Measurements from ENCODE around the gene CLCNKA. TPM values are rescaled to one million over a fixed set of nuclear protein-coding genes. Genes with fewer than 3 reads are reported as not detected.

CLCNKA gene
- total RNA-seq, 1 experiment from 2014 or later, result not detected

DNA sequence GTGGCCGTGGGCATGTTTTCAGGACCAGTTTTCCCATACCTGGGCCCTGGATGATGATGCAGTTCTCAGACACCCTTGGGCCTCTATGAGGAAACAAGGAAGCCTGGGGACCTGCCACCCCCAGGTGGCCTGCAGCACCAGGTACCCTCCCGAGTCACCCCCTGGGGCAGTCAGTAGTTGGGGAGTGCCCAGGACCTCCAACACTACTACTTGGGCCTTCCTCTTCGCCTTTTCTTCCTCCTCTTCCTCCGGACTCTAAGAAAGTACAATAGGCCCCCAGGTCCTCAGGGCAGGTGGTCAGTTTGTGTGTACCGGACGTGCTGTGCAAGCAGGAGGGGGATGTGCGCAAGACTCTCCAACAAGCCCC, 29.7 kb upstream of the CLCNKA start:
- ChIA-PET CTCF (no interaction called here), POLR2A (no interaction called here)
- Mint-ChIP-seq H3K27ac (ENCODE audit: unreplicated experiment) (no peak overlapping the region), H3K4me1 (ENCODE audit: low read depth, unreplicated experiment) (no peaks in the 10 kb centered on the region), H3K9me3 (ENCODE audit: unreplicated experiment) (no peaks in the 10 kb centered on the region), H3K36me3 (ENCODE audit: insufficient read depth, unreplicated experiment) (no peaks in the 10 kb centered on the region), H3K27me3 (ENCODE audit: insufficient read depth, unreplicated experiment) (no peaks in the 10 kb centered on the region), H3K4me3 (ENCODE audit: unreplicated experiment) (no peak overlapping the region)
- BruUV-seq (replicated peaks), result no TSS peak
- intact Hi-C loops (cut with micrococcal nuclease; ENCODE audit: unreplicated experiment), result no loop called here
- Histone ChIP-seq H3K4me3 (ENCODE audit: low read depth, low read length) (no peak overlapping the region), H3K4me1 (no peaks in the 10 kb centered on the region), H3K27me3 (replicated peaks; ENCODE audit: control insufficient read depth, insufficient read depth, low read length) (no peaks in the 10 kb centered on the region), H3K36me3 (ENCODE audit: control insufficient read depth, insufficient read depth, low read length) (no peaks in the 10 kb centered on the region), H3K9me3 (no peaks in the 10 kb centered on the region)
- TF ChIP-seq, protein P1, sequence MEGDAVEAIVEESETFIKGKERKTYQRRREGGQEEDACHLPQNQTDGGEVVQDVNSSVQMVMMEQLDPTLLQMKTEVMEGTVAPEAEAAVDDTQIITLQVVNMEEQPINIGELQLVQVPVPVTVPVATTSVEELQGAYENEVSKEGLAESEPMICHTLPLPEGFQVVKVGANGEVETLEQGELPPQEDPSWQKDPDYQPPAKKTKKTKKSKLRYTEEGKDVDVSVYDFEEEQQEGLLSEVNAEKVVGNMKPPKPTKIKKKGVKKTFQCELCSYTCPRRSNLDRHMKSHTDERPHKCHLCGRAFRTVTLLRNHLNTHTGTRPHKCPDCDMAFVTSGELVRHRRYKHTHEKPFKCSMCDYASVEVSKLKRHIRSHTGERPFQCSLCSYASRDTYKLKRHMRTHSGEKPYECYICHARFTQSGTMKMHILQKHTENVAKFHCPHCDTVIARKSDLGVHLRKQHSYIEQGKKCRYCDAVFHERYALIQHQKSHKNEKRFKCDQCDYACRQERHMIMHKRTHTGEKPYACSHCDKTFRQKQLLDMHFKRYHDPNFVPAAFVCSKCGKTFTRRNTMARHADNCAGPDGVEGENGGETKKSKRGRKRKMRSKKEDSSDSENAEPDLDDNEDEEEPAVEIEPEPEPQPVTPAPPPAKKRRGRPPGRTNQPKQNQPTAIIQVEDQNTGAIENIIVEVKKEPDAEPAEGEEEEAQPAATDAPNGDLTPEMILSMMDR (IDR thresholded peaks at IDR 0.05; ENCODE audit: insufficient read depth in 1 of 2, low read depth in 1 of 2, low read length in 1 of 2, severe bottlenecking in 1 of 2, unreplicated experiment in 1 of 2), result no peak
- no peak for DNase-seq

DNA sequence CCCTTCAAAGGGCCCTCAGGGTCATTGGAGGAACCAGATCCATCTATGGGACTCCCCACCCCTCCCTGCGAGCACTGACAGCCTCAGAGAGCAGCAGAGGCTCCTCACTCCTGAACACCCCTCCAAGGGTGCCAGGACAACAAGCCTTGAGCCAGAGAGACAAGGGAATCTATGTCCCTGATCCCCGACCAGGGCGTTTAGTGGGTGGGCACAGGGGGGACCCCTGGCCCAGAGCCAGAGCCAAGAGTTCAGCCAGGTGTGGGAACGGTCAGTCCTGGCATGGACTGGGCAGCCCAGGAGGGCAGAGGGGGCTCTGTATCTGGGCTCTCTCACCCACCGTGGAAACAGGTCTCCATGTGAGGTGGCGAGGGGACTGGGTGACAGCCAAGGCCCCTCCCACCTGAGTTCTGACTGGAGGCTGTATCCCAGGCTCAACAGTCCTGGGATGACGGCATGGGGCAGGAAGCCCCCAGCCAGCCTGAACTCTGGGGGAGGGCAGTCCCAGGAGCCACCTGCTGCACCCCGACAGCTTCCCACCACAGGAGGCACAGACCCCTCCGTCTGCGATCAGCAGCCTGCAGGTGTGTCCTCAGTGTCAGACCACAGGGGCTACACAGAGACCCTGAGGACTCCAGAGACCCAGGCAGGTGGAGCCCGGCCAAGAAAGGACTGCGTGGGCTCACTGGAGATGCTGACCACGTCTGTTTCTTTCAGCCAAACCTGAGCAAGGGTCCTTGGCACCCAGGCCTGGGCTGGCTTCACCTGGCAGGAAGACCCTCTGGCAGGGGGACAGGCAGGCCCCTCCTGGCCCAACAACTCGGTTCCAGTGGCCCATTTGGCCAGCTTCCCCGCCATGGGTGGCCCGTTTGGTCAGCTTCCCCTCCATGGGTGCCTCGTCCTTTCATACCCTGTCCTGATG, 29.0 kb upstream of the CLCNKA start:
- Histone ChIP-seq H3K4me3 (ENCODE audit: low read depth, low read length) (no peak overlapping the region), H3K4me1 (no peaks in the 10 kb centered on the region), H3K9me3 (no peaks in the 10 kb centered on the region), H3K27me3 (replicated peaks; ENCODE audit: control insufficient read depth, insufficient read depth, low read length) (no peaks in the 10 kb centered on the region), H3K36me3 (ENCODE audit: control insufficient read depth, insufficient read depth, low read length) (no peaks in the 10 kb centered on the region)
- ChIA-PET CTCF (no interaction called here), POLR2A (no interaction called here)
- H3K36me3 Mint-ChIP-seq (ENCODE audit: insufficient read depth, unreplicated experiment), result no peaks in the 10 kb centered on the region
- H3K27me3 Mint-ChIP-seq (ENCODE audit: insufficient read depth, unreplicated experiment), result no peaks in the 10 kb centered on the region
- DNase-seq, result no peak
- intact Hi-C loops (cut with micrococcal nuclease; ENCODE audit: unreplicated experiment), result no loop called here
- TF ChIP-seq, protein P1 (IDR thresholded peaks at IDR 0.05; ENCODE audit: insufficient read depth in 1 of 2, low read depth in 1 of 2, low read length in 1 of 2, severe bottlenecking in 1 of 2, unreplicated experiment in 1 of 2), result no peak
- H3K4me1 Mint-ChIP-seq (ENCODE audit: low read depth, unreplicated experiment), result no peaks in the 10 kb centered on the region
- H3K27ac Mint-ChIP-seq (ENCODE audit: unreplicated experiment), result no peak overlapping the region
- no peak overlapping the region for H3K4me3 Mint-ChIP-seq (ENCODE audit: unreplicated experiment)
- H3K9me3 Mint-ChIP-seq (ENCODE audit: unreplicated experiment), result no peaks in the 10 kb centered on the region
- no TSS peak for BruUV-seq (replicated peaks)

DNA sequence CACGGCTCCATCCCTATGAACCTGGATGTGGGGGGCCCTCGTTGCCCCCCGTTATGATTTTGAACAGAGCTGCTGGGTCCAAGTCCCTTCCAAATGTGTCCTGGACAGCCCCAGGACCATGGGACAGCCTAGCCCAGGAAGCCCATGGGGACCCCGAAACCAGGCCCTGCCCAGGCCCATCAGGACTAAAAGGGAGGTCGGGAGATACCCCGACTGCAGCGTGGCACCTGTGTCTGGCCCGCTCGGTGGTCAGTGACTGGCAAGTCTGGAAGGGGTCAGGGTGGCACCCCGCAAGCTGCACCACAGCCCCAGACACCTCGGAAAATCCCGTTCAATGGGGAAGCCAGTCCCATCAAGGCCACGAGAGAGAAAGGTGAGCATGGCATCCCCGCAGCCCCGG, 28.2 kb upstream of the CLCNKA start:
- CTCF ChIA-PET, result interaction anchor here (1.3 to 2.3 kb wide), 2 partner anchors 18 to 202 kb away, joined by 4 to 6 read pairs; partner anchors contain the start of gene ZBTB17

More for the DNA sequence above, 28.2 kb upstream of the CLCNKA start:
- Histone ChIP-seq H3K4me3 (ENCODE audit: low read depth, low read length) (no peak overlapping the region), H3K4me1 (no peaks in the 10 kb centered on the region), H3K9me3 (no peaks in the 10 kb centered on the region), H3K36me3 (ENCODE audit: control insufficient read depth, insufficient read depth, low read length) (no peaks in the 10 kb centered on the region), H3K27me3 (replicated peaks; ENCODE audit: control insufficient read depth, insufficient read depth, low read length) (no peaks in the 10 kb centered on the region)
- BruUV-seq (replicated peaks), result no TSS peak
- no peak for DNase-seq
- intact Hi-C loops (cut with micrococcal nuclease; ENCODE audit: unreplicated experiment), result loop anchor here (1.0 kb wide), 2 partner anchors 178 to 201 kb away; no protein-coding TSS in a partner anchor
- no peak overlapping the region for H3K27ac Mint-ChIP-seq (ENCODE audit: unreplicated experiment)
- TF ChIP-seq, protein P1 (IDR thresholded peaks at IDR 0.05; ENCODE audit: insufficient read depth in 1 of 2, low read depth in 1 of 2, low read length in 1 of 2, severe bottlenecking in 1 of 2, unreplicated experiment in 1 of 2), result no peak
- H3K27me3 Mint-ChIP-seq (ENCODE audit: insufficient read depth, unreplicated experiment), result no peaks in the 10 kb centered on the region
- H3K4me1 Mint-ChIP-seq (ENCODE audit: low read depth, unreplicated experiment), result no peaks in the 10 kb centered on the region
- H3K36me3 Mint-ChIP-seq (ENCODE audit: insufficient read depth, unreplicated experiment), result no peaks in the 10 kb centered on the region
- no peaks in the 10 kb centered on the region for H3K9me3 Mint-ChIP-seq (ENCODE audit: unreplicated experiment)
- POLR2A ChIA-PET, result no interaction called here
- no peak overlapping the region for H3K4me3 Mint-ChIP-seq (ENCODE audit: unreplicated experiment)

Data from Caco-2 (cell line).